Measurements from ENCODE around the gene LPP. TPM values are rescaled to one million over a fixed set of nuclear protein-coding genes. Genes with fewer than 3 reads are reported as not detected.
A peak's percentile ranks its signal among the peaks of the same experiment; 100 is the strongest.
"Not testable (repeated sequence)": the region's sequence is repeated elsewhere in the genome, so short reads cannot be mapped to it uniquely, and the experiment has no call there.

LPP gene
- polyA plus RNA-seq, 3 donors from 2014 or later = 6.5 to 33.5 (median 11.3) TPM

- Mint-ChIP-seq H3K4me1 (peaks cover 3 to 24% of the 10 kb centered on the region in 2 donors), H3K27ac (no peak overlapping the region), H3K4me3 (no peak overlapping the region), H3K27me3 (ENCODE audit: low read depth in 3 of 3) (no peaks in the 10 kb centered on the region), H3K9me3 (no peaks in the 10 kb centered on the region), H3K36me3 (peaks cover 0 to 3% (median 0%) of the 10 kb centered on the region in 3 donors)
- no peak for DNase-seq
These were observed 543.2 kb downstream of the LPP start for GRCh38 chr3:188697127-188697526.

GRCh38 chr3:188698436-188698835, 544.5 kb downstream of the LPP start:
- H3K4me3 Mint-ChIP-seq = no peak overlapping the region
- H3K4me1 Mint-ChIP-seq = peaks cover 5 to 32% of the 10 kb centered on the region in 2 donors
- no peaks in the 10 kb centered on the region for H3K9me3 Mint-ChIP-seq
- no peak for DNase-seq
- no peak overlapping the region for H3K27ac Mint-ChIP-seq
- peaks cover 0 to 3% (median 0%) of the 10 kb centered on the region in 3 donors for H3K36me3 Mint-ChIP-seq
- no peaks in the 10 kb centered on the region for H3K27me3 Mint-ChIP-seq (ENCODE audit: low read depth in 3 of 3)

GRCh38 chr3:188700501-188700900, 546.5 kb downstream of the LPP start:
- DNase-seq = no peak
- Mint-ChIP-seq H3K4me3 (no peak overlapping the region), H3K4me1 (peaks cover 5 to 32% of the 10 kb centered on the region in 2 donors), H3K27ac (peak overlapping the region in 1 of 6 donors; percentile 62), H3K9me3 (no peaks in the 10 kb centered on the region), H3K27me3 (ENCODE audit: low read depth in 3 of 3) (no peaks in the 10 kb centered on the region), H3K36me3 (peaks cover 0 to 5% (median 3%) of the 10 kb centered on the region in 3 donors)

GRCh38 chr3:188700918-188701317, 547.0 kb downstream of the LPP start:
- H3K4me3 Mint-ChIP-seq = no peak overlapping the region

GRCh38 chr3:188701485-188701969, 547.6 kb downstream of the LPP start:
- Mint-ChIP-seq H3K4me3 (no peak overlapping the region), H3K27me3 (ENCODE audit: low read depth in 3 of 3) (no peaks in the 10 kb centered on the region), H3K27ac (peak overlapping the region in 1 of 6 donors; percentile 54), H3K4me1 (peaks cover 5 to 40% of the 10 kb centered on the region in 2 donors), H3K36me3 (peaks cover 5 to 7% (median 7%) of the 10 kb centered on the region in 3 donors), H3K9me3 (no peaks in the 10 kb centered on the region)
- no peak for DNase-seq

More at GRCh38 chr3:188700918-188701317, 547.0 kb downstream of the LPP start:
- Mint-ChIP-seq H3K27ac (peak overlapping the region in 1 of 6 donors; percentile 62), H3K4me1 (peaks cover 5 to 34% of the 10 kb centered on the region in 2 donors), H3K9me3 (no peaks in the 10 kb centered on the region), H3K36me3 (peaks cover 3 to 6% (median 5%) of the 10 kb centered on the region in 3 donors), H3K27me3 (ENCODE audit: low read depth in 3 of 3) (no peaks in the 10 kb centered on the region)
- no peak for DNase-seq

GRCh38 chr3:188702028-188702427, 548.1 kb downstream of the LPP start:
- not testable (repeated sequence) for H3K27me3 Mint-ChIP-seq (ENCODE audit: low read depth in 3 of 3); H3K4me3 Mint-ChIP-seq; H3K36me3 Mint-ChIP-seq; DNase-seq; H3K9me3 Mint-ChIP-seq
- H3K27ac Mint-ChIP-seq = peak overlapping the region in 1 of 6 donors; percentile 47
- peaks cover 5 to 43% of the 10 kb centered on the region in 2 donors for H3K4me1 Mint-ChIP-seq

- H3K4me3 Mint-ChIP-seq = no peak overlapping the region
- no peak for DNase-seq
- peaks cover 15 to 43% of the 10 kb centered on the region in 2 donors for H3K4me1 Mint-ChIP-seq
- H3K27me3 Mint-ChIP-seq (ENCODE audit: low read depth in 3 of 3) = no peaks in the 10 kb centered on the region
- H3K36me3 Mint-ChIP-seq = peaks cover 4 to 16% (median 15%) of the 10 kb centered on the region in 3 donors
- no peak overlapping the region for H3K27ac Mint-ChIP-seq
- H3K9me3 Mint-ChIP-seq = no peaks in the 10 kb centered on the region
These were observed 552.2 kb downstream of the LPP start for GRCh38 chr3:188706176-188706575.

GRCh38 chr3:188706599-188706998, 552.6 kb downstream of the LPP start:
- no peak overlapping the region for H3K27ac Mint-ChIP-seq
- H3K4me1 Mint-ChIP-seq = peaks cover 14 to 39% of the 10 kb centered on the region in 2 donors
- H3K4me3 Mint-ChIP-seq = no peak overlapping the region
- no peaks in the 10 kb centered on the region for H3K27me3 Mint-ChIP-seq (ENCODE audit: low read depth in 3 of 3)
- H3K9me3 Mint-ChIP-seq = no peaks in the 10 kb centered on the region
- H3K36me3 Mint-ChIP-seq = peaks cover 4 to 16% (median 15%) of the 10 kb centered on the region in 3 donors
- DNase-seq = no peak

GRCh38 chr3:188707381-188708288, 553.7 kb downstream of the LPP start:
- Mint-ChIP-seq H3K4me1 (peaks cover 17 to 33% of the 10 kb centered on the region in 2 donors), H3K9me3 (no peaks in the 10 kb centered on the region), H3K4me3 (no peak overlapping the region), H3K36me3 (peaks cover 4 to 16% (median 15%) of the 10 kb centered on the region in 3 donors), H3K27me3 (ENCODE audit: low read depth in 3 of 3) (no peaks in the 10 kb centered on the region), H3K27ac (peak overlapping the region in 5 of 6 donors; percentile 9 to 50 (median 25))
- DNase-seq = no peak

GRCh38 chr3:188711881-188712247, 557.9 kb downstream of the LPP start:
- H3K9me3 Mint-ChIP-seq = no peaks in the 10 kb centered on the region
- no peak overlapping the region for H3K4me3 Mint-ChIP-seq
- peaks cover 17 to 20% of the 10 kb centered on the region in 2 donors for H3K4me1 Mint-ChIP-seq
- H3K27me3 Mint-ChIP-seq (ENCODE audit: low read depth in 3 of 3) = no peaks in the 10 kb centered on the region
- H3K27ac Mint-ChIP-seq = no peak overlapping the region
- DNase-seq = no peak
- H3K36me3 Mint-ChIP-seq = peaks cover 0 to 14% (median 10%) of the 10 kb centered on the region in 3 donors

GRCh38 chr3:188712248-188712924, 558.4 kb downstream of the LPP start:
- H3K9me3 Mint-ChIP-seq = no peaks in the 10 kb centered on the region
- H3K36me3 Mint-ChIP-seq = peaks cover 0 to 14% (median 10%) of the 10 kb centered on the region in 3 donors
- no peak overlapping the region for H3K27ac Mint-ChIP-seq
- H3K4me3 Mint-ChIP-seq = no peak overlapping the region
- H3K4me1 Mint-ChIP-seq = peaks cover 15 to 16% of the 10 kb centered on the region in 2 donors
- DNase-seq = no peak
- no peaks in the 10 kb centered on the region for H3K27me3 Mint-ChIP-seq (ENCODE audit: low read depth in 3 of 3)

GRCh38 chr3:188712991-188713390, 559.0 kb downstream of the LPP start:
- DNase-seq = no peak
- Mint-ChIP-seq H3K4me1 (peaks cover 9 to 10% of the 10 kb centered on the region in 2 donors), H3K9me3 (no peaks in the 10 kb centered on the region), H3K4me3 (no peak overlapping the region), H3K27me3 (ENCODE audit: low read depth in 3 of 3) (no peaks in the 10 kb centered on the region), H3K27ac (no peak overlapping the region), H3K36me3 (peaks cover 0 to 14% (median 10%) of the 10 kb centered on the region in 3 donors)

GRCh38 chr3:188719545-188719944, 565.6 kb downstream of the LPP start:
- H3K4me1 Mint-ChIP-seq = peaks cover 0 to 10% of the 10 kb centered on the region in 2 donors
- H3K36me3 Mint-ChIP-seq = no peaks in the 10 kb centered on the region
- H3K27me3 Mint-ChIP-seq (ENCODE audit: low read depth in 3 of 3) = peaks cover 0 to 2% (median 0%) of the 10 kb centered on the region in 3 donors
- no peak overlapping the region for H3K4me3 Mint-ChIP-seq
- no peaks in the 10 kb centered on the region for H3K9me3 Mint-ChIP-seq
- no peak for DNase-seq
- H3K27ac Mint-ChIP-seq = peak overlapping the region in 1 of 6 donors; percentile 8

GRCh38 chr3:188720215-188720614, 566.3 kb downstream of the LPP start:
- H3K4me1 Mint-ChIP-seq = peaks cover 0 to 10% of the 10 kb centered on the region in 2 donors
- no peak overlapping the region for H3K27ac Mint-ChIP-seq
- no peak for DNase-seq
- no peaks in the 10 kb centered on the region for H3K36me3 Mint-ChIP-seq
- no peak overlapping the region for H3K4me3 Mint-ChIP-seq
- peaks cover 0 to 2% (median 0%) of the 10 kb centered on the region in 3 donors for H3K27me3 Mint-ChIP-seq (ENCODE audit: low read depth in 3 of 3)
- no peaks in the 10 kb centered on the region for H3K9me3 Mint-ChIP-seq
